Panc1 (cell line): ENCODE measurements around the gene WNK4. TPM values are rescaled to one million over a fixed set of nuclear protein-coding genes. Genes with fewer than 3 reads are reported as not detected.
"Not testable (repeated sequence)": the region's sequence is repeated elsewhere in the genome, so short reads cannot be mapped to it uniquely, and the experiment has no call there.

Experiments
- ATAC-seq: fragments of 200-7000 bp; cut with Tn5 transposase; 2 replicates; pipeline ENCODE4 v1.9.1; 2020; ENCODE audit warnings: mild to moderate bottlenecking, moderate library complexity
- Bru-seq: library from RNA; stranded (reverse); fragments of 400-500 nt; gene quantifications from one replicate; lab custom pipeline; 2021; lab: Mats Ljungman, UMichigan
- BruChase-seq, 2 experiments: library from RNA; stranded (reverse); fragments of 400-500 nt; gene quantifications; one replicate each; lab custom pipeline; 2021; lab: Mats Ljungman, UMichigan
- BruUV-seq: library from RNA; stranded (reverse); fragments of 400-500 nt; replicated peaks from 2 replicates; lab custom pipeline; 2021; lab: Mats Ljungman, UMichigan
- CTCF ChIA-PET: fragments of 300-600 bp; sonication (Branson Sonifier 250); formaldehyde crosslinking; loops from one replicate; lab custom pipeline; 2022; ENCODE audit warnings: antibody characterized with exemption; lab: Charles Lee
- POLR2A ChIA-PET: fragments of 300-600 bp; sonication (Branson Sonifier 250); formaldehyde crosslinking; loops from one replicate; lab custom pipeline; 2022; ENCODE audit warnings: antibody characterized with exemption; lab: Charles Lee
- DNase-seq: peaks from one replicate; pipeline ENCODE4 v3.0.0-alpha.2; 2010; ENCODE audit warnings: low read depth, low spot score
- H3K27ac ChIP-seq: 2 replicates; pipeline ENCODE4 v1.5.1; 2011; ENCODE audit warnings: mild to moderate bottlenecking, low read length, inconsistent platforms
- H3K27me3 ChIP-seq: fragments of 200-500 bp; sonication (Bioruptor generic); 2 replicates; pipeline ENCODE4 v1.6.0; 2014; ENCODE audit warnings: low read length, inconsistent platforms; ENCODE audit not compliant: control insufficient read depth, insufficient read depth
- H3K36me3 ChIP-seq: fragments of 200-500 bp; sonication (Bioruptor generic); 2 replicates; pipeline ENCODE4 v1.5.1; 2014; ENCODE audit warnings: inconsistent platforms, mild to moderate bottlenecking, low read length, moderate library complexity; ENCODE audit not compliant: control insufficient read depth, insufficient read depth
- H3K4me1 ChIP-seq: 2 replicates; pipeline ENCODE4 v1.5.1; 2011; ENCODE audit warnings: inconsistent platforms, mild to moderate bottlenecking, low read length, moderate library complexity; ENCODE audit not compliant: control insufficient read depth, insufficient read depth
- H3K4me3 ChIP-seq, 2 experiments: 2 replicates each; pipeline ENCODE4 v1.5.1; 2011 to 2012; ENCODE audit warnings: low read depth in 2 of 2, low read length in 2 of 2, mild to moderate bottlenecking in 2 of 2, inconsistent platforms in 1 of 2, moderate library complexity in 1 of 2
- H3K9me3 ChIP-seq: fragments of 200-500 bp; sonication (Bioruptor generic); 2 replicates; pipeline ENCODE4 v1.5.1; 2014; ENCODE audit warnings: low read depth, mild to moderate bottlenecking, inconsistent platforms, low read length, moderate library complexity; ENCODE audit not compliant: control insufficient read depth, insufficient read depth
- CTCF ChIP-seq: fragments of 450-650 bp; IDR thresholded peaks from 2 replicates; pipeline ENCODE4 v1.5.1; 2017; ENCODE audit warnings: mild to moderate bottlenecking
- POLR2AphosphoS5 ChIP-seq: IDR thresholded peaks from 2 replicates; pipeline ENCODE4 v1.6.1; 2012; ENCODE audit warnings: mild to moderate bottlenecking, low read depth, low read length, moderate library complexity
- SIN3A ChIP-seq: IDR thresholded peaks from 2 replicates; pipeline ENCODE4 v1.6.1; 2012; ENCODE audit warnings: low read depth, mild to moderate bottlenecking, low read length, moderate library complexity, borderline replicate concordance; ENCODE audit not compliant: insufficient read depth
- TCF7L2 ChIP-seq: IDR thresholded peaks from 2 replicates; pipeline ENCODE4 v1.6.1; 2011; ENCODE audit warnings: mild to moderate bottlenecking, low read depth, low read length, inconsistent platforms
- in situ Hi-C: cut with HindIII; loops from 2 replicates; pipeline ENCODE4 v1.10.0; 2016; ENCODE audit warnings: low sequenced_read_pairs, low pct_unique_long_range_greater_than_20kb
- intact Hi-C: fragments of 100-400 bp; cut with micrococcal nuclease; formaldehyde crosslinking; loops from one replicate; pipeline ENCODE4 v1.10.0; 2022; ENCODE audit not compliant: unreplicated experiment
- long read RNA-seq: library from polyadenylated mRNA; unstranded; transcript quantifications from one replicate; pipeline ENCODE4 v2.0.0, GENCODE V29; 2021; ENCODE audit not compliant: unreplicated experiment
- polyA plus RNA-seq: library from polyadenylated mRNA; unstranded; fragments of >200 nt; gene quantifications from one replicate; pipeline ENCODE4 v1.2.1, GENCODE V29; 2012; ENCODE audit warnings: missing spikeins; ENCODE audit not compliant: insufficient read length
- total RNA-seq: library from RNA; stranded (reverse); gene quantifications from one replicate; pipeline ENCODE4 v1.2.1, GENCODE V29; 2021; ENCODE audit not compliant: unreplicated experiment
- TF ChIP-seq, protein P1 (sequence below), 2 experiments: IDR thresholded peaks; 2 replicates each; pipeline ENCODE4 v1.6.1; 2011 to 2012; ENCODE audit warnings: low read depth in 2 of 2, control low read depth in 1 of 2, low read length in 1 of 2, mild to moderate bottlenecking in 1 of 2, moderate library complexity in 1 of 2; ENCODE audit not compliant: insufficient read depth in 1 of 2

WNK4 gene
- 3.5 TPM for total RNA-seq
- 6.7 TPM for polyA plus RNA-seq
- Bru-seq, nascent RNA: percentile 48 among the genes with signal in this experiment
- percentile 46 among the genes with signal in this experiment for BruChase-seq, experiment 1, labeled RNA remaining after a 2-hour chase
- percentile 46 among the genes with signal in this experiment for BruChase-seq, experiment 2, labeled RNA remaining after a 6-hour chase
- long read RNA-seq, partial matches to known transcripts: 2 of 4 reads
- long read RNA-seq, other reads (novel, unspliced or antisense): 2 of 4 reads

DNA sequence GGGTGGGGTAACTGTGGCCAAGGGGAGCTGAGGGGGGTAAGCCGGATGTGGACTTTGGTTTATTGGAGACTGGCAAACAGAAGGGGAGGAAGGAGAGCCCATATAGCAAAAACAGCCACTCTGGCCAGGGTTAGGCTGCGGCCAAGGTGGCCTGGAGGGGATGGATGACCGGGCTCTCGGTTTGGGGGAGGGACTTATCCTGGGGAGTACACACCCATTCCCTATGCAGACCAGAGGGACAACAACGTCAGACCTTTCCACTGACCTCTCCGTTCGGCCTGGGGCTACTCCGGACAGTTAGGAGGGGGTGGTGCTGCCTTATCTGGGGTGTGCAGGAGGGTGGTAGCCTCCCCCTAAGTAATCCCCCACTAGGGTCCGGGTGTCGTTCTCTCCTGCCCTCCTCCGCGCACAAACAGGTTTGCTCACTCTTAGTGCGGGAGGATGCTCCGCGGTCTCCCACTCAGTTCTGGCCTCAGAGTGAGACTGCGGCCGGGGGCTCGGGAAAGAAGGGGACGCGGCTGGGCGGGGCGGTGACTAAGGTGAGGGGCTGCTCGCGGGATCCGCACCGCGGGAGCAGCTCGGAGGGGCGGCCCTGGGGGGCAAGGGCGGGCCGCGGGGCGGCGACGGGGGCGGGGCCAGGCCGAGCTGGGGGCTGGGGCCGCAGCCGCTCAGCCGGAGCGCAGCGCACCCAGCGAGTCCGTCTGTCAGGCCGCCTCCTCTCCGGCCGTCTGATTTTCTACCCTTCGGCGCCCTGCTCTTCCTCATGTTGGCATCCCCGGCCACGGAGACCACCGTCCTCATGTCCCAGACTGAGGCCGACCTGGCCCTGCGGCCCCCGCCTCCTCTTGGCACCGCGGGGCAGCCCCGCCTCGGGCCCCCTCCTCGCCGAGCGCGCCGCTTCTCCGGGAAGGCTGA is at the start of gene WNK4:
WNK4 (plus strand) TSS at position 675 of the 915 bp plus-strand sequence; CDS start at position 764, 89 bp downstream.
- no peak for DNase-seq
- POLR2A ChIA-PET: no interaction called here
- intact Hi-C loops: no loop called here

DNA sequence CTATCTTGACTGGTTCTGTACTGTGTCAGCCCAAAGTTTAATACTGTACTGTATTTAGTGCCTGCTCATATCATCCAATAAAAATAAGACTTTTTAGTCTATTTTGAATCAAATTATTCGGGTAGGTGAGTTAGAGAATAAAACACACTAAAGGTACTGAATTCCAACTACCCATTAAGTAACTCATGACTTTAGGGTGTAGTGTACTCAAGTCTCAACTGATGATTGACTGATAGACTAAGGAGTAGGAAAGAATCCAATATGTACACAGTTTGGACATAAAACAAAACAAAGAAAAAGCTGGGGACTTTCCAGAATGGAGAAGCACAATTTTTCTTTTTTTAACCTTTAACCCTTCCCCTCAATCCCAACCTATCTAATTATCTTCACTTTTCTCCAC is 39.7 kb upstream of the WNK4 start:
- CTCF ChIA-PET: no interaction called here
- TF ChIP-seq SIN3A: no peak
- TF ChIP-seq, protein P1, sequence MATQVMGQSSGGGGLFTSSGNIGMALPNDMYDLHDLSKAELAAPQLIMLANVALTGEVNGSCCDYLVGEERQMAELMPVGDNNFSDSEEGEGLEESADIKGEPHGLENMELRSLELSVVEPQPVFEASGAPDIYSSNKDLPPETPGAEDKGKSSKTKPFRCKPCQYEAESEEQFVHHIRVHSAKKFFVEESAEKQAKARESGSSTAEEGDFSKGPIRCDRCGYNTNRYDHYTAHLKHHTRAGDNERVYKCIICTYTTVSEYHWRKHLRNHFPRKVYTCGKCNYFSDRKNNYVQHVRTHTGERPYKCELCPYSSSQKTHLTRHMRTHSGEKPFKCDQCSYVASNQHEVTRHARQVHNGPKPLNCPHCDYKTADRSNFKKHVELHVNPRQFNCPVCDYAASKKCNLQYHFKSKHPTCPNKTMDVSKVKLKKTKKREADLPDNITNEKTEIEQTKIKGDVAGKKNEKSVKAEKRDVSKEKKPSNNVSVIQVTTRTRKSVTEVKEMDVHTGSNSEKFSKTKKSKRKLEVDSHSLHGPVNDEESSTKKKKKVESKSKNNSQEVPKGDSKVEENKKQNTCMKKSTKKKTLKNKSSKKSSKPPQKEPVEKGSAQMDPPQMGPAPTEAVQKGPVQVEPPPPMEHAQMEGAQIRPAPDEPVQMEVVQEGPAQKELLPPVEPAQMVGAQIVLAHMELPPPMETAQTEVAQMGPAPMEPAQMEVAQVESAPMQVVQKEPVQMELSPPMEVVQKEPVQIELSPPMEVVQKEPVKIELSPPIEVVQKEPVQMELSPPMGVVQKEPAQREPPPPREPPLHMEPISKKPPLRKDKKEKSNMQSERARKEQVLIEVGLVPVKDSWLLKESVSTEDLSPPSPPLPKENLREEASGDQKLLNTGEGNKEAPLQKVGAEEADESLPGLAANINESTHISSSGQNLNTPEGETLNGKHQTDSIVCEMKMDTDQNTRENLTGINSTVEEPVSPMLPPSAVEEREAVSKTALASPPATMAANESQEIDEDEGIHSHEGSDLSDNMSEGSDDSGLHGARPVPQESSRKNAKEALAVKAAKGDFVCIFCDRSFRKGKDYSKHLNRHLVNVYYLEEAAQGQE (IDR thresholded peaks at IDR 0.05; ENCODE audit: insufficient read depth in 1 of 2, low read depth in 2 of 2, low read length in 1 of 2): no peak
- no peak for TF ChIP-seq CTCF
- TF ChIP-seq POLR2AphosphoS5: no peak
- TF ChIP-seq TCF7L2: no peak
- no peak for ATAC-seq
- no peak overlapping the region for H3K27ac ChIP-seq
- H3K27me3 ChIP-seq: no peaks in the 10 kb centered on the region
- DNase-seq: no peak
- BruUV-seq: no TSS peak
- H3K9me3 ChIP-seq: no peaks in the 10 kb centered on the region
- no peaks in the 10 kb centered on the region for H3K36me3 ChIP-seq
- in situ Hi-C loops (no loop called here), intact Hi-C loops (no loop called here)
- no peak overlapping the region for H3K4me3 ChIP-seq
- no peaks in the 10 kb centered on the region for H3K4me1 ChIP-seq
- POLR2A ChIA-PET: no interaction called here

More for the DNA sequence above, at the start of gene WNK4:
- peaks cover 21% of the 10 kb centered on the region for H3K4me1 ChIP-seq
- H3K9me3 ChIP-seq: no peaks in the 10 kb centered on the region
- no peaks in the 10 kb centered on the region for H3K36me3 ChIP-seq
- H3K27me3 ChIP-seq: no peaks in the 10 kb centered on the region
- no peak for TF ChIP-seq SIN3A
- no peak for TF ChIP-seq POLR2AphosphoS5
- TF ChIP-seq, protein P1 (IDR thresholded peaks at IDR 0.05; ENCODE audit: insufficient read depth in 1 of 2, low read depth in 2 of 2, low read length in 1 of 2): no peak
- no peak for TF ChIP-seq CTCF
- no peak for TF ChIP-seq TCF7L2
- no peak within 1 kb of the TSS for H3K27ac ChIP-seq
- BruUV-seq: no TSS peak
- ATAC-seq: peak; percentile 90
- CTCF ChIA-PET: interaction anchor here (2.3 kb wide), 1 partner anchor 17 kb away, joined by 5 read pairs; no protein-coding TSS in a partner anchor
- peak within 1 kb of the TSS; percentile 48 to 56 for H3K4me3 ChIP-seq
- in situ Hi-C loops: no loop called here

DNA sequence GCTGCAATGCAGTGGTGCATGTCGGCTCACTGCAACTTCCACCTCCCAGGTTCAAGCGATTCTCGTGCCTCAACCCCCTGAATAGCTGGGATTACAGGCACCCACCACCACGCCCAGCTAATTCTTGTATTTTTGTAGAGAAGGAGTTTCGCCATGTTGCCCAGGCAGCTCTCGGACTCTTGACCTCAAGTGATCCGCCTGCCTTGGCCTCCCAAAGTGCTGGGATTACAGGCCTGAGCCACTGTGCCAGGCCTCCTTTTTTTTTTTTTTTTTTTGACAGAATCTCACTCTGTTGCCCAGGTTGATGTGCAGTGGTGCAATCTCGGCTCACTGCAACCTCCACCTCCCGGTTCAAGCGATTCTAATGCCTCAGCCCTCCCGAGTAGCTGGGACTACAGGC is 37.5 kb upstream of the WNK4 start:
- H3K27ac ChIP-seq, POLR2A ChIA-PET, ATAC-seq, H3K4me3 ChIP-seq, H3K9me3 ChIP-seq, in situ Hi-C loops, H3K4me1 ChIP-seq, H3K27me3 ChIP-seq, H3K36me3 ChIP-seq, DNase-seq, intact Hi-C loops, BruUV-seq: not testable (repeated sequence)
- CTCF ChIA-PET: interaction anchor here (0.8 kb wide), 1 partner anchor 21 kb away, joined by 3 read pairs; no protein-coding TSS in a partner anchor
